ENCODE results near the gene MCF2L2. TPM values are rescaled to one million over a fixed set of nuclear protein-coding genes. Genes with fewer than 3 reads are reported as not detected.

The MCF2L2 gene
- total and polyA plus RNA-seq, 7 experiments from 2014 or later, result 0.15 to 4.3 (median 0.47) TPM; not detected in 1

DNA sequence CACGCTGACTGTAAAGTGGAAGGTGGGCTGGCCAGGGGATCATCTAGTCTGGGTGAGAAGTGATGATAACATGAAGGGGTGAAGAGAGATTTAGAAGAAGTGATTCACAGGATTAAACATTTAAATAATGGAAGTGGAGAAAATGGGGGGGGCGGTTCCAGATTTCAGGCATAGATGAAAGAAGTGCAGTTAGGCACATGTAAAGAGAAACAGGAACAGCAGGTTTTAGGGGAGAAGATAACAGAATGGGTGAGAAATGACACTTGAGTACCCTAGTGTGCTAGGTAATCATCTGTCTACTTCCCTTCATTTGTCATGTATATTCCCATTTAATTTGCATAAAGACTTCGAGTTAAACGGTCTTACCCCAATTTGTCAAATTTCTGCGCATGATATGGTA lies 160.1 kb downstream of the MCF2L2 start:
- ChIA-PET POLR2A (no interaction called here), CTCF (no interaction called here)
- Mint-ChIP-seq H3K4me3 (no peak overlapping the region), H3K4me1 (peaks cover 0 to 4% (median 0%) of the 10 kb centered on the region in 7 donors), H3K27me3 (peaks cover 0 to 9% (median 0%) of the 10 kb centered on the region in 5 donors), H3K27ac (no peak overlapping the region), H3K9me3 (no peaks in the 10 kb centered on the region), H3K36me3 (no peaks in the 10 kb centered on the region)
- Histone ChIP-seq H3K27me3 (ENCODE audit: control insufficient read depth in 2 of 2, insufficient read depth in 2 of 2, low read length in 2 of 2) (no peaks in the 10 kb centered on the region), H3K4me3 (ENCODE audit: low read length) (no peak overlapping the region), H3K9me3 (ENCODE audit: control insufficient read depth in 2 of 3, low read length in 3 of 3) (no peaks in the 10 kb centered on the region), H3K36me3 (ENCODE audit: control insufficient read depth in 2 of 3, insufficient read depth in 3 of 3, low read length in 3 of 3) (no peaks in the 10 kb centered on the region), H3K4me1 (ENCODE audit: control insufficient read depth in 2 of 2, insufficient read depth in 2 of 2, low read length in 2 of 2) (no peaks in the 10 kb centered on the region), H3K27ac (ENCODE audit: low read depth, low read length) (no peak overlapping the region)
- intact Hi-C loops (cut with micrococcal nuclease), result no loop called here
- DNase-seq, result no peak
- no peak for ATAC-seq

DNA sequence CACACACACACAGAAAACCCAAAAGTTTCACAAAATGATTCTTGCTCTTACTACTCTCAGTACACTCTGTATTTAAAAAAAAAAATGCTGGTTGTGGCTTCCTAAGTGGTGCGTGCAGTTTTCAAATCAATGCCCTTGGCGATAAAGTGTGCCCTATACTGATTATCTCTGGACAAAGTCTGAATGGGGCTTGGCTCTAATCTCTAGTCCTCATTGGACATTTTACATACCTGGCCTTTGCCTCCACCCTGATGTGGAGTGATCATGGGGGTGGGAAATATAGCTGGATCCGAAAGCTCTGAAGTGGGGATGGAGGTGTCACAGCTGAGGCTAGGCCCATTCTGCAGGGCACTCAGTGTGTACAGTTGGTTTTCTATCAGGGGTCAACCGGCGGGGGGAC lies 161.3 kb downstream of the MCF2L2 start:
- ATAC-seq (no peak), DNase-seq (no peak)
- intact Hi-C loops (cut with micrococcal nuclease), result no loop called here
- Mint-ChIP-seq H3K36me3 (no peaks in the 10 kb centered on the region), H3K4me1 (no peaks in the 10 kb centered on the region), H3K4me3 (no peak overlapping the region), H3K27me3 (peaks cover 0 to 9% (median 4%) of the 10 kb centered on the region in 5 donors), H3K9me3 (no peaks in the 10 kb centered on the region), H3K27ac (no peak overlapping the region)
- ChIA-PET POLR2A (no interaction called here), CTCF (no interaction called here)
- H3K27ac ChIP-seq (ENCODE audit: low read depth, low read length), result no peak overlapping the region
- no peaks in the 10 kb centered on the region for H3K9me3 ChIP-seq (ENCODE audit: control insufficient read depth in 2 of 3, low read length in 3 of 3)
- H3K27me3 ChIP-seq (ENCODE audit: control insufficient read depth in 2 of 2, insufficient read depth in 2 of 2, low read length in 2 of 2), result no peaks in the 10 kb centered on the region
- no peak overlapping the region for H3K4me3 ChIP-seq (ENCODE audit: low read length)
- H3K4me1 ChIP-seq (ENCODE audit: control insufficient read depth in 2 of 2, insufficient read depth in 2 of 2, low read length in 2 of 2), result no peaks in the 10 kb centered on the region
- H3K36me3 ChIP-seq (ENCODE audit: control insufficient read depth in 2 of 3, insufficient read depth in 3 of 3, low read length in 3 of 3), result no peaks in the 10 kb centered on the region

DNA sequence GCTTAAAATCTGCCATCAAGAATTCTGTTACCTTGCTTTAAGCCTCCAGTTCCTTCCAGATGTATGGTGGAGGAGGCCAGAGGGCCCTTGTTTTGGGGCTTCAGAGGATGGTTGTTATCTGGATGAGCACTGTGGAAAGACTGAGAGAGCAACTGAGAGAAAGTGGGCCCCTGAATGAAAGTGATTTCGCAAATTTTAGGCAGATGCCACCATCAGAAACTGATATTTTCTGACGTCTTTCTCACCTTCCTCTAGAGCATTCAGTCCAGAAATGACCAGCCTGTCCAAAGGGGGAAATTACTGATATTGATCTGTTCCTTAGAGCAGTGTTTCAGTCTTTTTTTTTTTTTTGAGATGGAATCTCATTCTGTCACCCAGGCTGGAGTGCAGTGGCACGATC lies 162.0 kb downstream of the MCF2L2 start:
- Histone ChIP-seq H3K4me1 (ENCODE audit: control insufficient read depth in 2 of 2, insufficient read depth in 2 of 2, low read length in 2 of 2) (no peaks in the 10 kb centered on the region), H3K27ac (ENCODE audit: low read depth, low read length) (no peak overlapping the region), H3K27me3 (ENCODE audit: control insufficient read depth in 2 of 2, insufficient read depth in 2 of 2, low read length in 2 of 2) (no peaks in the 10 kb centered on the region), H3K9me3 (ENCODE audit: control insufficient read depth in 2 of 3, low read length in 3 of 3) (no peaks in the 10 kb centered on the region), H3K36me3 (ENCODE audit: control insufficient read depth in 2 of 3, insufficient read depth in 3 of 3, low read length in 3 of 3) (no peaks in the 10 kb centered on the region), H3K4me3 (ENCODE audit: low read length) (no peak overlapping the region)
- Mint-ChIP-seq H3K4me3 (no peak overlapping the region), H3K9me3 (no peaks in the 10 kb centered on the region), H3K36me3 (no peaks in the 10 kb centered on the region), H3K27ac (no peak overlapping the region), H3K27me3 (peaks cover 0 to 10% (median 4%) of the 10 kb centered on the region in 5 donors), H3K4me1 (no peaks in the 10 kb centered on the region)
- ChIA-PET POLR2A (no interaction called here), CTCF (no interaction called here)
- ATAC-seq, result no peak
- intact Hi-C loops (cut with micrococcal nuclease), result no loop called here
- no peak for DNase-seq

DNA sequence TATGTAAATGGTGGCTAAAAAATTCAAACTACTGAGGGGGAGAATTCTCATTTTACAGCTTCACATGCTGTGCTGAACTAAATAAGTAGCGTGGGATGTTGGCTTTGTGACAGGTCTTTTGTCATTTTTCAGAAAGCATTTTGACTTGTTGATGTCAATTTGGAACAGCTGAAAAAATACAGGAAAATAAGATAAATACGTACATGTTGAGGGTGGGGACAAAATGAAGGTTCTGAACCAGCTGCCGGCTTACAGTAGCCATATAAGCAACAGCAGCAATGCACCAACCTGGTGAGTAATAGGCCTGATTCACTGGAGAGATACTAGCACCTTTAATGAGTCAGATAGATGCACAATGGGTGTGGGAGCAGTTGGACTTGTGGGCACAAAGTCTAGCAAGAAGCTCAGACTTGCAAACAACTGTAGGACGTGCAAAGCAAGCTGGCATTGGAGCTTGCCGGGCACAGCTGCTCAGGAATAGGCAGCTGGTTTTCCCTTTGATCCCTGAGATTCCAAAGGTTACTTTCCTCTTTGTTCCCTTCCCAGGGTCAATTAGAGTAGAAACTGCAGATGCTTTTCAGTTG lies 162.5 kb downstream of the MCF2L2 start:
- DNase-seq, result peak in 1 of 9 donors; percentile 32
- Mint-ChIP-seq H3K36me3 (no peaks in the 10 kb centered on the region), H3K27me3 (peaks cover 0 to 11% (median 4%) of the 10 kb centered on the region in 5 donors), H3K4me1 (no peaks in the 10 kb centered on the region), H3K27ac (no peak overlapping the region), H3K4me3 (no peak overlapping the region), H3K9me3 (no peaks in the 10 kb centered on the region)
- no peaks in the 10 kb centered on the region for H3K36me3 ChIP-seq (ENCODE audit: control insufficient read depth in 2 of 3, insufficient read depth in 3 of 3, low read length in 3 of 3)
- intact Hi-C loops (cut with micrococcal nuclease), result no loop called here
- ChIA-PET POLR2A (no interaction called here), CTCF (no interaction called here)
- peak; percentile 37 for ATAC-seq
- H3K27me3 ChIP-seq (ENCODE audit: control insufficient read depth in 2 of 2, insufficient read depth in 2 of 2, low read length in 2 of 2), result no peaks in the 10 kb centered on the region
- H3K9me3 ChIP-seq (ENCODE audit: control insufficient read depth in 2 of 3, low read length in 3 of 3), result no peaks in the 10 kb centered on the region
- no peak overlapping the region for H3K27ac ChIP-seq (ENCODE audit: low read depth, low read length)
- no peaks in the 10 kb centered on the region for H3K4me1 ChIP-seq (ENCODE audit: control insufficient read depth in 2 of 2, insufficient read depth in 2 of 2, low read length in 2 of 2)
- no peak overlapping the region for H3K4me3 ChIP-seq (ENCODE audit: low read length)

DNA sequence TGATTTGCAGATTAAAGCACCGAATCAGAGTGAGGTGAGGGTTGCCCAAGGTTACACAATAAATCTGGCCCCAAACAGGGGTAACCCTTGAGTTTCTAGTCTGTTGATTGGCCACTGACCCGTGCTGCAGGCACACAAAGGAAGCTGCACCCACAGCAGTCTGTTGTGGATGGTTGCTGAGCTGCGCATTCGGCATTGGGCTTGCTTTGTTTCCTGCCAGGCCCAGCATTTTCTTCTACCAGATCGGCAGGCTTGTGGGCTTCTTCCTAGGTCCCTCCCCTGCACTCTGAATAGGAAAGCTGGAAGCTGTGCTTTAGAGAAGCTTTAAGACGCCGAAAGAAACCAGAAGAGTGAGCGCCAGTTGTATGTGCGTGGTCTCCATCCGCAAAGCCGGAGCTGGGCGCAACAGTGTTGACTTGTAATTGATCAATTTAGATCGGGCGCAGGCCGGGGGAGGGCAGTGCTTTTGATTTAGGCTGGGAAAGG lies 163.2 kb downstream of the MCF2L2 start:
- H3K4me3 ChIP-seq (ENCODE audit: low read length), result no peak overlapping the region
- H3K27me3 ChIP-seq (ENCODE audit: control insufficient read depth in 2 of 2, insufficient read depth in 2 of 2, low read length in 2 of 2), result no peaks in the 10 kb centered on the region

DNA sequence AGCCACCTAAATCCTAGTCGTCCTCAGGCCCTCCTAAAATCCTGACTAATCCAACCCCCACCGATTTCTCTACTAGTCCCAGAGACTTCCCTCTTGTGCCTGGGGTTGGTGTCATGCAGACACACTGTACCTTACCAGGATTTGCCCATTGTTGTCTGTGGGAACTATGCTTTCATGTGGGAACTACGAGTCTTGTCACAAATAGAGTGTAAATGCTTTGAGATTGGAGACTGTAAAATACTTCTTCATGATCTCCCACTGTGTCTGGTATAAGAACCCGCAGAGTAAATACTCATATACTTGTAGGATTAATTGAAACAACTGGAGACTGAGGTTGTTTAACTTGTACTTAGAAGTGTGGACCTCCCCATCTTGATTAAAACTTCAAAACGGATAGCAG lies 164.2 kb downstream of the MCF2L2 start:
- DNase-seq (no peak), ATAC-seq (no peak)
- Mint-ChIP-seq H3K27me3 (peaks cover 0 to 19% (median 13%) of the 10 kb centered on the region in 5 donors), H3K4me1 (peaks cover 0 to 4% (median 0%) of the 10 kb centered on the region in 7 donors), H3K4me3 (no peak overlapping the region), H3K27ac (no peak overlapping the region), H3K9me3 (no peaks in the 10 kb centered on the region), H3K36me3 (no peaks in the 10 kb centered on the region)
- intact Hi-C loops (cut with micrococcal nuclease), result no loop called here
- POLR2A ChIA-PET, result no interaction called here
- H3K27me3 ChIP-seq (ENCODE audit: control insufficient read depth in 2 of 2, insufficient read depth in 2 of 2, low read length in 2 of 2), result no peaks in the 10 kb centered on the region
- no peak overlapping the region for H3K4me3 ChIP-seq (ENCODE audit: low read length)
- H3K36me3 ChIP-seq (ENCODE audit: control insufficient read depth in 2 of 3, insufficient read depth in 3 of 3, low read length in 3 of 3), result no peaks in the 10 kb centered on the region
- no peaks in the 10 kb centered on the region for H3K4me1 ChIP-seq (ENCODE audit: control insufficient read depth in 2 of 2, insufficient read depth in 2 of 2, low read length in 2 of 2)
- no peak overlapping the region for H3K27ac ChIP-seq (ENCODE audit: low read depth, low read length)
- H3K9me3 ChIP-seq (ENCODE audit: control insufficient read depth in 2 of 3, low read length in 3 of 3), result no peaks in the 10 kb centered on the region
- CTCF ChIA-PET, result no interaction called here

More for the DNA sequence above, 163.2 kb downstream of the MCF2L2 start:
- Mint-ChIP-seq H3K27me3 (peaks cover 0 to 19% (median 6%) of the 10 kb centered on the region in 5 donors), H3K36me3 (no peaks in the 10 kb centered on the region), H3K9me3 (no peaks in the 10 kb centered on the region), H3K4me3 (no peak overlapping the region), H3K4me1 (no peaks in the 10 kb centered on the region), H3K27ac (no peak overlapping the region)
- no peaks in the 10 kb centered on the region for H3K9me3 ChIP-seq (ENCODE audit: control insufficient read depth in 2 of 3, low read length in 3 of 3)
- CTCF ChIA-PET, result no interaction called here
- intact Hi-C loops (cut with micrococcal nuclease), result no loop called here
- no peak overlapping the region for H3K27ac ChIP-seq (ENCODE audit: low read depth, low read length)
- POLR2A ChIA-PET, result no interaction called here
- ATAC-seq (no peak), DNase-seq (no peak)
- H3K36me3 ChIP-seq (ENCODE audit: control insufficient read depth in 2 of 3, insufficient read depth in 3 of 3, low read length in 3 of 3), result no peaks in the 10 kb centered on the region
- no peaks in the 10 kb centered on the region for H3K4me1 ChIP-seq (ENCODE audit: control insufficient read depth in 2 of 2, insufficient read depth in 2 of 2, low read length in 2 of 2)

DNA sequence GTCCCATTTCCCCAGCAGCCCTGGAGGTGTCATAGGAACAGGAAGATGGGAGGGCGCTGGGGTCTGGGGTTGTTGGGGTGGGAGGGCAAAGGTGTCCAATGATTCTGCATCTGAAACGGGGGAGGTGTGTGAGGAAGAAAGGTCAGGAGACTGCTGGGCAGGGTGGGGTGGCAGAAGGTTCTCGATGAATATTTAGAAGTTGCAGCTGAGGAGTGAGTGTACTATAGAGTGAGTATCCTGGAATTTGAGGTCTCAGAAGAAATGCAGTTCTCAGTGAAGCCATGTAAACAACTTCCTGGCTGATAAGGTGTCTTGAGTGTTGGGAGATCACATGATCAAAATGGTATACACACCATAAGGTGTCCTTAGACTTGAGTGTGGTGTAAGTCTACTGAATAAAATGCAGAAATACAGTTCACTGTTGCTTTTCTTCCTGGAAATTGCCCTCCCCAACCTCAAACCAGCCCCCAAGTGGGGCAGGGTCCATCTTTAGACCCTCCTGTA lies 165.5 kb downstream of the MCF2L2 start:
- Histone ChIP-seq H3K36me3 (ENCODE audit: control insufficient read depth in 2 of 3, insufficient read depth in 3 of 3, low read length in 3 of 3) (no peaks in the 10 kb centered on the region), H3K4me1 (ENCODE audit: control insufficient read depth in 2 of 2, insufficient read depth in 2 of 2, low read length in 2 of 2) (no peaks in the 10 kb centered on the region), H3K27me3 (ENCODE audit: control insufficient read depth in 2 of 2, insufficient read depth in 2 of 2, low read length in 2 of 2) (no peaks in the 10 kb centered on the region), H3K27ac (ENCODE audit: low read depth, low read length) (no peak overlapping the region), H3K4me3 (ENCODE audit: low read length) (no peak overlapping the region), H3K9me3 (ENCODE audit: control insufficient read depth in 2 of 3, low read length in 3 of 3) (no peaks in the 10 kb centered on the region)
- no peaks in the 10 kb centered on the region for H3K9me3 Mint-ChIP-seq
- ChIA-PET POLR2A (no interaction called here), CTCF (no interaction called here)
- no peak overlapping the region for H3K27ac Mint-ChIP-seq
- intact Hi-C loops (cut with micrococcal nuclease), result no loop called here
- DNase-seq (no peak), ATAC-seq (no peak)
- no peak overlapping the region for H3K4me3 Mint-ChIP-seq
- peaks cover 0 to 4% (median 0%) of the 10 kb centered on the region in 5 donors for H3K36me3 Mint-ChIP-seq
- H3K4me1 Mint-ChIP-seq, result peaks cover 0 to 4% (median 0%) of the 10 kb centered on the region in 7 donors
- peaks cover 0 to 30% (median 24%) of the 10 kb centered on the region in 5 donors for H3K27me3 Mint-ChIP-seq
